Activated T-cell treated with anti-CD3 and anti-CD28 coated beads for 1 hour (primary cell): Measurements from ENCODE around the gene SERPINB6.
A peak's percentile ranks its signal among the peaks of the same experiment; 100 is the strongest.
"Not testable (repeated sequence)": the region's sequence is repeated elsewhere in the genome, so short reads cannot be mapped to it uniquely, and the experiment has no call there.

Experiments
- DNase-seq: peaks from one replicate; pipeline ENCODE4 v3.0.0-alpha.2; 2020; ENCODE audit warnings: low read depth

Gene SERPINB6

GRCh38 chr6:2999618-3000557 is 28.5 kb upstream of the SERPINB6 start, which contains the start of gene NQO2:
Gene NQO2, plus strand, starts transcription at chr6:2999894. Its CDS starts 6,659 bp downstream, at chr6:3006553.
- peak; percentile 86 for DNase-seq

DNA sequence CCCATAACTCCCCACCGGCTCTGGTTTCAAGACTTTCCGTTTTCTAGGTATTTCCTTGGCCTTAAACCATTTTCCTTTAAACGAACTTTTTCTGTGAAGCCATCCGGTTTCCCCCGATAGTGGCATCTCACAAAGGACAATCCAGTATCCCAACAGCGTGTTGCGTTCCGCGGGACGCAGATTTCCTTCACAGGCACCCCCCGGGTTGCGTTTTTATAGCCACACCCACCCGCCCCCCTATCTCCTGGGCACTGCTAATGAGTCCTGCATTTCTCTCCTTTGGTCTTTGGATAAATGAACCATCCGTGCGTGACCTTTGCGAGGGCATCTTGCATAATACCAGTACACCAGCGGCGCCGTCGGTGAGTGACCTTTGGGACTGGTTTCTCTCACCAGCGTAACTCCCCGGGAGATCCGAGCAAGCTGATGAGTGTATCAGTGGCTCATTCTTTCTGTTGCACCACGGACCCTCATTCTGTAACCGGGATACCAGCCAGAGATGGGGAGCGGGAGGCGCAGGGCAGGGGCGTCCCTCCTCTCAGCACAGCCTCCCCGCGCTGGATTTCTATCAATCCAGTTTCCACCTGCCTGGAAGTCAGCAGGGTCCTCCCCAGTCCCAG is 27.7 kb upstream of the SERPINB6 start:
- DNase-seq, result no peak

- DNase-seq, result not testable (repeated sequence)
Measured at GRCh38 chr6:2998249-2998997, 27.1 kb upstream of the SERPINB6 start.

DNA sequence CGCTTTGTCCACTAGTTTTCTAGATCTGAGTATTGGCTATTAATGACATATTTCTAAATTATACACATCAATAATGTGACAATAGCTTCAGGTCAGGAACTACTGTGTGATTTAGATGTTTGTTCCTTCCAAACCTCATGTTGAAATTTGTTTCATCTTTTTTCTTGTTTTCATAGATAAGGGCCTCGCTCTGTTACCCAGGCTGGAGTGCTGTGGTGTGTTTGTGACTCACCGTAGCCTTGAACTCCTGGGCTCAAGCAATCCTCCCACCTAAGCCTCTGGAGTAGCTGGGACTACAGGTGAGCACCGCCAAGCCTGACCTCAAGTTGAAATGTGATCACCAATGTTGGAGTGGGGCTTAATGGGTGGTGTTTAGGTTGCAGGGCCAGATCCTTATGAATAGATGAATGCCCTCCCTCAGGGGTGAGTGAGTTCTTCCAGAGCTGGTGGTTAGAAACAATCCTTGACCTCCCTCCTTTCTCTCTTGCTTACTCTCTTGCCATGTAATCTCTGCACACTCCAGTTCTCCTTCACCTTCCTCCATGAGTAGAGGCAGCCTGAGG is 22.5 kb upstream of the SERPINB6 start:
- DNase-seq, result no peak

DNA sequence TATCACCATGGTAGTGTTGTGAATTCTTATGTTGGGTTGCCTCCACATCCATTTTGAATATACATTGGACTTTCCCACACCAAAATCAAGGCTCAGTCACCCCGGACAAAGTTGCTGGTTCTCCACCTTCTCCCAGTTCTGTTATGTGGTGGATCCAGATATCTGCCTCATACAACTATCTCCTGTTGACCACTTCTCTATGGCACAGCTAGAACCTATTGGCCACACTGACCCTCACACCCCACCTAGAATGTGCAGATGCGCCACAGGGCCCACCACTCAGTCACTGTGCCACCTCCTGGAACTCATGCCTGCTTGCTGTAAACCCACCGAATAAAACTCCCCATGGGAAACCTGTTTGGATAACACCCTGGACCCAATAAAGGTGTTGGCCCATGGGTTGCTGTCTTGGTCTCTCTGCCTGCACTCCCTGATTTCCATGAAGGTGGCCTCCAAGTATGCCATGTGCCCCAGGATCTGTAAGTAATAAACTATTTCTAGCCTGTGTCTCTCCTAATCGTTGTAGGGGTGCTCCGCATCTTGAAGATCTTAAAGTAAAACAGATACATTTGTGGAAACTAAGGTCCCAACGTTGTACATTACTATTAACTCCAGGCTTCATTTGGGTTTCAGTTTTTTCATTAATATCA is 21.1 kb upstream of the SERPINB6 start:
- DNase-seq, result no peak

GRCh38 chr6:2990932-2991506 is 19.7 kb upstream of the SERPINB6 start:
- DNase-seq, result no peak

- DNase-seq, result no peak
Measured at GRCh38 chr6:2990248-2990931, 19.0 kb upstream of the SERPINB6 start.

DNA sequence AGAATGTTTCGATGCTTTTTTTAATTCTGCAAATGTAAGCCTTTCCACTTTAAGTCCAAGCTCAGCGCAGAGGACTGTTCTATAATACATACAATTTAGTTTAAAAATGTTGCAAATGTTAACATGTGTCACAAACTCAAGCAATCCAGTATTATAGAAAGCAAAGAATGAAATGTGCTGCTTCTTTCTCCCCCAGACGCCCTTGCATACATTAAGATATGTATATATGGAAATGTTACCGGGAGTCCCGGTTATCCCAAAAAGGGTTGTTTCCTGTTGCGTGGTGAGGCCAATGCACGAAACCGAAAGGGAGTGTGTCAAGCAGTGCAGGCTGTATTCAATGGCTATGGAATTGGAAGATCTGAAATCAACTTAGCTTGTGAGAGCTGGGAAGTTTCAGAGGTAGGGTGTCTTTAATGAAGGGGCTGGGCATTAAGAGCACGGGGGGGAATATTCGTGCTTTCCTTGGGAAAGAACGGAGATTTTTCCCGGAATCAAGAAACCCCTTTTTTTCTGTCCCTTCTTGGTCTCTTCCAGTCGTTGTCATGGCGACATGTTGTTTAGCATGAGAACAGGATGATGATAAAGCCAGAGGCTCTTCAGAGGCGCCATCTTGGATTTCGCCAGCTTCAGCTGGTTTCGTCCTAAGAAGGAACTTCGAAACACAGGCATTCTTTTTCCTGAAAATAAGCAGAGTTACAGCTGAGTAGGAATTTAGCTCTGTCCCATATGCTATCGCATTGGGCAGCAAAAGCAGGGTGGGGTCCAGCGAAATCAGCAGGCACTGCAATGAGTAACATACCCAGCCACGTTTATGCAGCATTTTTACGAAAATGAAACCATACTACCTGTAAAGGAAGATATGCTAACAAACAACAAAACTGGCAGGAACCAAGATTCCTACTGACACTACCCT is 18.2 kb upstream of the SERPINB6 start:
- peak; percentile 57 for DNase-seq

GRCh38 chr6:2988426-2989331 is 17.3 kb upstream of the SERPINB6 start:
- peak; percentile 64 for DNase-seq

DNA sequence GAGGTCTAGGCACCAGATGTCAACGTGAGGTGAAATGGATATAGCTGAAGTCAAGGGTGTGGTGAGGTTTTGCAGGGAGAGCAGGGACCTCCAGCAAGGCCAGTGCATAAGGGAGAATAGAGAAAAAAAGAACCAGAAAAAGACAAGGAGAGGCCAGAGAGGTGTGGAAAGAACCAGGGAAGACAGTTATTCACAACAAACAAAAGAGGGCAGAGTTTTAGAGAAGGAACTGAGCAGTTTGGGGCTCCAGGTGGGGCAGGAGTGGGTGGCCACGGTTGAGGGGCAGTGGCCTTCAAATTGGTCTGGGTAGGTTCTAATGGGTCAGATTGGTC is 16.7 kb upstream of the SERPINB6 start:
- no peak for DNase-seq

- DNase-seq, result no peak
Measured at GRCh38 chr6:2986722-2987221, 15.4 kb upstream of the SERPINB6 start.

DNA sequence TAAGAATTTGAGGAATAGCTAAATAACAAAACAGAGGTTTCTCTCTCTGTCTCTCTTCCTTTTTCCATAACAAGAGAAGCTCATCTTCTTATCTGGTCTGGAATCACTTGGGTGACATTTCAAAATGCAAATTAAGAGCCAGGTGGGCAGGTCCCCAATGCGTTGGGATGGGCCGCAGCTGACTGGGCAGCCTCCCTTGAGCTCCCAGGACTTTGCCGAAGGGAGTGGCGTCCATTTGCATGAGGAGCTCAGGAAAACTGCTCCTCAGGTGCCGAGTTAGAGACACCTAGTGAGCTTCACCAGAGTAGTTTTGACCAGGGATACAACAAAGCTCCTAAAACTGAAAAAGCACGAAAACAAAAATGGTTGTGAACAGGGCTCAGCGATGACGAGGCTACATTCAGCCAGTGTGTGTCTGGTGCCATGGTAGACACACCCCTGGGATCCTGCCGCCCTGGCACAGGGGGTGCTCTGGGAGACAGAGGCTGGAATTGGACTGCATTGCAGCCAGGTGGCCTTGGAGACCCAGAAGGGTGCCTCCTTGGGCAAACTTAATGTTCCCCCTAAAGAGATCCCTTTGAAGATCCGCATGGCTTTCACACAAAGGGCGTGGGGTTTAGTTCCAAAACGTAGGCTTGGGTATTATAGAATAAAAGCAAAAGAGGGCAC is 13.5 kb upstream of the SERPINB6 start:
- DNase-seq, result no peak

- no peak for DNase-seq
Measured at GRCh38 chr6:2982426-2983117, 11.2 kb upstream of the SERPINB6 start.

DNA sequence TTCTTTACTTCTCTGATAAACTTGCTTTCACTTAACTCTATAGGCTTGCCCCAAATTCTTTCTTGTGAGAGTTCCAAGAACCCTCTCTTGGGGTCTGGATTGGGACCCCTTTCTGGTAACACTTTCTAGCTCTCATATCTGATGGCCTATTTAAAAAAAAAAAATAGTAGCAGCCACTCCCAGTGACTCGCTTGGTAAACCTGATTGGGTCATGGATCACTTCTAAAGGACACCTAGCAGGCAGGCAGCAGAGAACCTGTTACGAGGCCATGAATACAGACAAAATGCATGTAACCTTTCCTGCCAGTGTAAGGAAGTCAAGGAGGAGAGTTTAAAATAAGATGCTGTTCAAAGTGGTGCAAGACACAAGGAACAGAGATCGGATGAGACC is 9.1 kb upstream of the SERPINB6 start:
- no peak for DNase-seq

DNA sequence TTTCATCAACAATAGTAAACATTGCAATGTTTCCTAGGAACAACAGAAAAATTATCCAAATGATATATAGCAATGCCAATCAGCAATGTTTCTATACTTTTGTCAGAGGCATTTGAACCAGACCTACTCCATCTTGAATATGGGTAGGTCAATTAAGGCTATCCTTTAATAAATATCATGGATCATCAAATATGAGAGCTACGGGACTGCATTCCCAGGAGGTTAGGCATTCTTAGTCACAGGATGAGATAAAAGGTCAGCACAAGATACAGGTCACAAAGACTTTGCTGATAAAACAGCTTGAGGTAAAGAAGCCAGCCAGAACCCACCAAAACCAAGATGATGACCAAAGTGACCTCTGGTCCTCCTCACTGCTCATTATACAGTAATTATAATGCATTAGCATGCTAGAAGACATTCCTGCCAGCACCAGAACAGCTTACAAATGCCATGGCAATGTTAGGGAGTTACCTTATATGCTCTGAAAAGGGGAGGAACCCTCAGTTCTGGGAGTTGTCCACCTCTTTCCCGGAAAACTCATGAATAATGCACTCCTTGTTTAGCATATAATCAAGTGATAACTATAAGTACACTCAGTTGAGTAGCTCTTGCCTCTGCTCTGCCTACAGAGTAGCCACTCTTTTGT is 8.6 kb upstream of the SERPINB6 start:
- DNase-seq, result no peak

DNA sequence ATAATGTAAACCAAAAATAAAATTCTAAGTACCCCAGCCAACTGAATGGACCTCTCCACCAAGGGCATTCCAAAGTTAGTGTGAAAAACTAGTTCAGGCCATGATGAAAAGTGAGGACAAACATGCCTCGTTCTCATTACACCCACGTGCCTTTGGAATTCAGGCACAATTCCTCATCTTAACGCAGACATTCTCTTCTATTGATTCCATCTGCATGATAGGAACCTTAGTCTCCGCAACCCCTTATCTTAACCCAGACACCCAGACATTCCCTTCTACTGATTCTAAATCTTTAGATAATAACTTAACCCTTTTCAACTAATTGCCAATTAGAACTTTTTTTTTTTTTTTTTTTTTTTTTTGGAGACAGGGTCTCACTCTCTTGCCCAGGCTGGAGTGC is 7.6 kb upstream of the SERPINB6 start:
- DNase-seq, result no peak
